NCI-H524 (cell line): Measurements from ENCODE around the gene EXOC4.
"Not testable (repeated sequence)": the region's sequence is repeated elsewhere in the genome, so short reads cannot be mapped to it uniquely, and the experiment has no call there.

Experiments
- DNase-seq, 2 experiments: peaks; one replicate each; lab custom pipeline; 2025; lab: John Stamatoyannopoulos, UW

EXOC4 gene

DNA sequence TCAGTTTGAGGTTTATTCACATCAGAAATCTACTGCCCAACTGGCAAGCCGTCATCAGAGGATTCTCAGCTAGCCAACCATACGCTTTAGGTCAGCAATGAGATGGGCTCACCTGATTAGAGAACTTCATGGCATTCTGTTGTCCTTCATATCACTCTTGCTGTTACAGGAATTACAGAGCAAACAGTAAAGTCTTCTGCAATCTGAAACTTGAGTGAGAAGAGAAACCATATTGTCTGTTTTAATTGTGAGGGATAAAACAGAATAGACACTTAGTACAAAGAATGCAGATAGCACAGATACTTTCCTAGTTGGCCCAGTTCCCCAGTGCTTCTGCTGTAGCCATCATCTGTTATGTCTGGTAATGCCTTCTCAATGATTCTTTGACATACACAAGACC, 366.6 kb downstream of the EXOC4 start:
- no peak for DNase-seq

GRCh38 chr7:133623721-133624120, 370.8 kb downstream of the EXOC4 start:
- DNase-seq = peak; percentile 77 to 88

DNA sequence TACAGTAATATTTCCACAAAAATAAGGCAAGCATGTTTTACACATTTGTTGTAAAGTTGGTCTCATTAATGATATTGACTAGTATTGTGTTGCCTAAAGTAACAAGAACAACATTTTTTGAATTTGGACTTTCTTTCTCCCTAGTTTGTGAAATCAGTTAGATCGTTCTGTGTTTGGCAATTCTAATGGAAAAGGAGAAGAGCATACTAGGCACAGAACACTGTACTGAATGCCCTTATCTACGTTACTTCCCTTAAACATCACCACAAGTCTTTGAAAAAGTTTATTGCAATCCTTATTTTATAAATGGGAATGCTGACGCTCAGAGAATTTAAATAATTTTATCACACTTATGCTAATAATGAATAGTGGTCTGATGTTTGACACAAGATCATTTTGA, 372.2 kb downstream of the EXOC4 start:
- DNase-seq = no peak

DNA sequence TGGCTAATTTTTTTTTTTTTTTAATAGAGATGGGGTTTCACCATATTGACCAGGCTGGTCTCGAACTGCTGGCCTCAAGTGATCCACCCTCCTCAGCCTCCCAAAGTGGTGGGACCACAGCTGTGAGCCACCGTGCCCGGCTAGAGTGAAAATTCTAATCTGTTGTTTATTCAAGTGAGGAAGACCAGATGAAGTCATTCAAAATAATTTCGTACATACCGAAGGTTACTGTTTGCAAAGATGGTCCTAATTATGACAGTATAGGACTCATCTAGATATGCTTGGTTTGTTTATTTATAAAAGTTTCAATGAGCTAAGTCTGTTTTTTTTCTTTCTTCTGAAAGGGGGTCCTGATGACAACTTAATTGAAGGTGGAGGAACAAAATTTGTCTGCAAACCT, 376.8 kb downstream of the EXOC4 start:
- DNase-seq = no peak

DNA sequence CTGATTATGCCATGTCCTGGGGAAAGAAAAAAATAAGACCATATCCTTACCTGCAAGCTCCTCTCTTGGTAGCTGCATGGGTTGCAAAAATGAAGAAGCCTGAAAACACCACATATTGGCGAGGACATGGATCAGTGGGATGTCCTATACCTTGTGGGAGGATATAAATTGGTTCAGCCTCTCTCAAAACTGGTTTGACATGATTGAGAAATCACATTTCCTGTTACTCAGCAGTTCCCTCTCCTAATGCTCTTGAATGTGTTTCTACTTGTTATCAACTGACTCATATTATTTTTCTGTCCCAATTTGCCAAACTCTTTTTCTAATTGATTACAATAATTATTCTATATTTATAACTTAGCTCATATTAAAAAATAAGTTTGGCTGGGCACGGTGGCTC, 380.2 kb downstream of the EXOC4 start:
- DNase-seq = no peak

DNA sequence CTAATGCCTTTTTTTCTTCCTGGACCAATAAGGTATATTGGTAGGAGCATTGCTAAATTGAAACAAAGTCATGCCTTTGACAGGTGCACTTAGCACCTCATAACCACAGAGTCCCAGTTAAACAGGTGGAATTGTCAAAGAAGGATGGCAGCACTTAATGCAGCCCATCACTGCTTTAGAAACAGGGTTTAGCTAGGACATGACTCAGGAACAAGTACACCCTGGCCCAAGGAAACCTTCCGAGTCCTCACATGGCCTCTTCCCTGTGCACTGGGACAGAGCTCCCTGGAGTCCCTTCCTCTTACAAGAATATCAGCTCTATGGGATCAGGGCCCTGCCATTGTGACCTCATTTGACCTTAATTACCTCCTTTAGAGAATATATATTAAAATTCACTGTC, 382.7 kb downstream of the EXOC4 start:
- no peak for DNase-seq

DNA sequence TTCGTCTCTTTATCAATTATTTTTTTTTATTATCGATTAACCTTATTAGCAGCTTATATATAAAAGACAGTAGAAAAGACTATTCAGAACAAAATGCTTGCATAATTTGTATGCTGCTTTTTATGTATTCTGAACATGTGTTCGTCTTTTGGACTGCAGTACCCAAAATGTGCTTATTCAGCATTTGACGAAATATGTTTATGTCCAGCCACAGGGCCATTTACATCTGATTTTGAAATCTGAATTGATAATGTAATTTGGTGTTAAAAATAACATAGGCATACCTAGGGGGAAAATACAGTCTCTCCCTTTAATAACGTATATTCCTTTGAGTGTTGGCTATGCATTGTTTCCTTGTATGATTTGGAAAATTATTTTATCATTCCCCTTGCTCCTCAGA, 386.0 kb downstream of the EXOC4 start:
- DNase-seq = no peak

DNA sequence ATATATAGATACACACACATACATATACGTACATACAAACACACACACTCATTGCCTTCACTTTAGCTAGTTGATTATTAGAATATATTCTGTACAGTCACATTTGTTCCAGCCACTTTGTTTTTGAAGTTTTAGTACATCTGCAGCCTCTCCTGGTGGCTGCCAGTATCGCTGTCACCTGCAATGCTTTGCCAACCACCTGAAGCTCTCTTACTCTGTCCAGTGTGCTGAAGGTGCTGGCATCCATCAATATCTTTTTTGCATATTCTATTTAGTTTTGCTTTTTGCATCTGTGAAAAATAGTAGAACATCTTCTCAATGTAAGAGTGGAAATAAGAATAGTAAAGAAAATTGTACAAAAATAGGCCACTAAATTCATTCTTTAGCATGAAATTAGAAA, 388.6 kb downstream of the EXOC4 start:
- no peak for DNase-seq

GRCh38 chr7:133642907-133643306, 390.0 kb downstream of the EXOC4 start:
- no peak for DNase-seq

GRCh38 chr7:133643652-133644051, 390.8 kb downstream of the EXOC4 start:
- DNase-seq = not testable (repeated sequence)

DNA sequence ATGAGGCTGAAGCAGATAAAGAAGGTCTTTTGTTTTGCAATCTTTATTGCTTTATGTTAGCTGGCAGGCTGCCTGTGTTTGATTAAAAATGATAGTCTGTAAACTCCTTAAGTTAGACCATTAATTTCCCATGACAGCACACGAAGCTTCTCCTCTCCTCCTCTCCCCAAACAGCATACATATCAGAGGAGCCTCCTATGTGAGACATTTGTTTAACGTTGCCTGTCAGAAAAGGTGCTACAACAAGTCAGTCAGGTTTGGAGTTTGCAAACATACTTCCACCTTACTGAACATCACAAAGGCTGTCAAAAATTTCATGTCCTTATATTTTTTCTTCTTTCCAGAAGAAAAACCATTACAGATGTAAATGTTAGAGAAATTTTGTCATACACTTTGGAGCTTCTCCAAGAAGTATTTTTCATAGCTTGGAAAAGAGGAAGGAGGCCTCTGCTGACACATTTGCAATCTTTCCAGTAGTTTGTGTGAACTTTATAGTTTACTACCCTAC, 393.1 kb downstream of the EXOC4 start:
- DNase-seq = no peak

- DNase-seq = no peak
These were observed 393.8 kb downstream of the EXOC4 start for GRCh38 chr7:133646472-133647315.

DNA sequence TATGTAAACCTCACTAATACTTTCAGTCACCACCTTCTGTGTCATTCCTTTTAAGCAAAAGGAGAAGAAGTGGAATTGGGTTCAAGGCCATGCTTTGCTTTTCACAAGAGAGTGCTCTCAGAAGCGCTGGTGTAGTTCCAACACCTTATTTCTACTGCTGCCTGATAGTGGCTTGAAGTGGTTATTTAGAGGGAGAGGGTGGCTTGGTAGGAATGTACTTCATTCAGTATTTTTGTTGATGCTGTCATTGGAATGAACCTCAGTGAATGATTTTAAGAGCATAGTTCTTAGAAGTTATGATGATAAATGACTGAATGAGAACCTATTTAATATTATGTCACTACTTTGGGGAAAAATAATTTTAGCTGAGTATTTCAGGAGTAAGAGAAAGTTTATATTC, 396.7 kb downstream of the EXOC4 start:
- DNase-seq = no peak

GRCh38 chr7:133650069-133650468, 397.2 kb downstream of the EXOC4 start:
- DNase-seq = no peak

DNA sequence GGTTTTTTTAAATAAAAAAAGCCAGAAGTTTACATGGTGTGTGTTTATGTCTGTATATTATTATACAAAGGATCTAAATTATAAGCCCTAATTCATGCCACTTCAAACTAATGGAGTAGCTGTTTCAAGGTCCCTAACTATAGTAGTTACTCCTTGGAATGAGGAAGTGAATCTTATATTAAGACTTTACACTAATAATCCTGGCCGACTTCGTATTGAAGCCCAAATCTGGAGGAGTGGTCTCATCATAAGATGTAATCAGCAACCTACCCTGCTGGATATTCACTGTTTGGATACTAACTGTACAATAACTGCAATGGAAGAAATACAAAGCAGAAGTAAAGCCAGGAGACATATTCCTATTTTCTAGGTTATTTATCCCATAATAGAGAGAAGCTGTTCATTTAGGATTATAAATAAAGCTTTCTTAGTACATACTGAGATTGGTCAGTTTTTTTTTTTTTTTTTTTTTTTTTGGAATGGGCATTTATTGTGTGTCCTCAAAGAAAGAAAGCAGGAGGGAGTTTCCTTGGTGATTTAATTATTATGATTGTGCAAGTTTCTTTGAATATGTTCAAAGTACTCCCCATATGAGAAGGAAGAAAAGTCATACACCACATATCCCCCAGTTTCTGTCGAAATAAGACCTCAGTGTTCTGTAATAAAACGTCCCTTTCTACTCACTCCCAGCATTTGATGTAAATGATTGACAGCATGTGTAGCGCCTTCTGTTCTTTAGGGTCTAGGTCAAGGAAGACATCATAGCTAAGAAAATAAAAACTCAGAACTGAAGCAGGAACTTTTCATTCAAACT, 397.8 kb downstream of the EXOC4 start:
- DNase-seq = no peak

DNA sequence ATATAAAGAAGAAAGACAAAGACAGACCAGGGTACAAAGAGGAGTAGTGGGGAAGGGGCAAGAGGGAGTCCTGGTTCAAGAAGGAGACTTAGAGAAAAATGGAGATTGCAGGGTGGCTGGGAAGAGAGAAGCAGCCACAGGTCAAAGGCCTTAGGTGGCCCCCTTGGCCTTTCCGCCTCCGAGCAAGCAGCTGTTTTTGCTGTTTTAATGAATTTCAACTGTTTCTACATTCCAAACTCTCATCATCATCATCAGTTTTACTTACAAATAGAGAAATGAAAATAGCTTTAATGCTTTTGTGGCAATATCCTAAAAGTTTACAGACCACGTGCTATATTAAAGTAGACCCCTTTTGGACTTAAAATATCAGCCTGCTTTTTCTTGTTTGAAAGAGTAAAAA, 399.7 kb downstream of the EXOC4 start:
- DNase-seq = no peak

DNA sequence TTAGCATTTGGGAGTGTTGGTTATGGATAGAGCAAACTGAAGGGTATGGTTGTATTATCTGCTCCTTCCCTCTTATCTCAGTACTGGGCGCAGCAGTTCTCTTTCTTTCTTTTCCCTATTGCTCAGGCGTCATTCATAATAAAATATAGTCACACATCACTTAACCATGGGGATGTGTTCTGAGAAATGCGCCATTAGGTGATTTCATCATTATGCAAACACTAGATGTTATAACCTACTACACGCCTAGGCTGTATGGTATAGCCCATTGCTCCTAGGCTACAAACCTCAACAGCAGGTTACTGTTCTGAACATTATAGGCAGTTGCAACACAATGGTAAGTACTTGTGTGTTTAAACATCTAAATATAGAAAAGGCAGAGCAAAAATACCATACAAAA, 401.7 kb downstream of the EXOC4 start:
- DNase-seq = no peak

- no peak for DNase-seq
These were observed 409.4 kb downstream of the EXOC4 start for GRCh38 chr7:133662276-133662675.

GRCh38 chr7:133662830-133663229, 410.0 kb downstream of the EXOC4 start:
- DNase-seq = no peak

DNA sequence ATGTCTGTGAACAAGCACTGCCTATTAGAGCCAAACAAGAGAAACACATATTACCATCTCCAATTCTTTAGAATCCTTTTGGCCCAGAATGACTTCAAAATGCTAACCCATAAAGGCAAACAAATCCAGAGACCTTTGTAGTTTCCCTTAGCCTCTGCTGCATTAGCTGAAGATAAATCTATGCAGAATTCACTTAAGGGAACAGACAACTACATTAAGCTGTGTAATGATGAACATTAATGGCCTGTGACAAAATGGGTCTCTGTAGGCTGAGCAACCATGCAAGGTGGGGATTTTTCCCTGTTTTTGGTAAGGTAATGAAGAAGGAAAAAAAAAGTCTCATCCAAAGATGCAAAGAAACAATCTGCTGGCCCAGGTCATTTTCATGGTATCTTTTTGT, 411.6 kb downstream of the EXOC4 start:
- no peak for DNase-seq

GRCh38 chr7:133668296-133669060, 415.6 kb downstream of the EXOC4 start:
- no peak for DNase-seq

GRCh38 chr7:133669061-133669455, 416.2 kb downstream of the EXOC4 start:
- DNase-seq = no peak
